ENCODE measurements around the gene WDR54.

The WDR54 gene

GRCh38 chr2:74391580-74392448 is 29.7 kb upstream of the WDR54 start:
- H3K36me3 ChIP-seq (replicated peaks): no peaks in the 10 kb centered on the region
- peak overlapping the region; percentile 99 for H3K27ac ChIP-seq
- TF ChIP-seq CTCF (IDR thresholded peaks at IDR 0.05; ENCODE audit: low read depth, low read length, missing control alignments): peak; percentile 99
- no peaks in the 10 kb centered on the region for H3K27me3 ChIP-seq (replicated peaks)
- in situ Hi-C loops (cut with HindIII; ENCODE audit: low pct_ligation_motif_present, low sequenced_read_pairs): no loop called here
- peak overlapping the region; percentile 85 for H3K4me3 ChIP-seq (ENCODE audit: low read depth, low read length)
- peak; percentile 74 for DNase-seq

- Histone ChIP-seq H3K36me3 (replicated peaks) (no peaks in the 10 kb centered on the region), H3K27me3 (replicated peaks) (no peaks in the 10 kb centered on the region), H3K4me3 (ENCODE audit: low read depth, low read length) (peak overlapping the region; percentile 85), H3K27ac (no peak overlapping the region)
- no peak for DNase-seq
- in situ Hi-C loops (cut with HindIII; ENCODE audit: low pct_ligation_motif_present, low sequenced_read_pairs): no loop called here
- no peak for TF ChIP-seq CTCF (IDR thresholded peaks at IDR 0.05; ENCODE audit: low read depth, low read length, missing control alignments)
Observed at GRCh38 chr2:74392449-74392743, 29.1 kb upstream of the WDR54 start.

- no peak for DNase-seq
- no peak for TF ChIP-seq CTCF (IDR thresholded peaks at IDR 0.05; ENCODE audit: low read depth, low read length, missing control alignments)
- in situ Hi-C loops (cut with HindIII; ENCODE audit: low pct_ligation_motif_present, low sequenced_read_pairs): no loop called here
Observed at GRCh38 chr2:74393525-74393924, 28.0 kb upstream of the WDR54 start.

GRCh38 chr2:74396149-74396548 is 25.4 kb upstream of the WDR54 start:
- Histone ChIP-seq H3K4me3 (ENCODE audit: low read depth, low read length) (no peak overlapping the region), H3K27ac (no peak overlapping the region), H3K27me3 (replicated peaks) (no peaks in the 10 kb centered on the region), H3K36me3 (replicated peaks) (no peaks in the 10 kb centered on the region)
- TF ChIP-seq CTCF (IDR thresholded peaks at IDR 0.05; ENCODE audit: low read depth, low read length, missing control alignments): no peak
- no peak for DNase-seq
- in situ Hi-C loops (cut with HindIII; ENCODE audit: low pct_ligation_motif_present, low sequenced_read_pairs): no loop called here

More at GRCh38 chr2:74393525-74393924, 28.0 kb upstream of the WDR54 start:
- H3K27me3 ChIP-seq (replicated peaks): no peaks in the 10 kb centered on the region
- no peak overlapping the region for H3K4me3 ChIP-seq (ENCODE audit: low read depth, low read length)
- no peaks in the 10 kb centered on the region for H3K36me3 ChIP-seq (replicated peaks)
- H3K27ac ChIP-seq: no peak overlapping the region

- Histone ChIP-seq H3K27me3 (replicated peaks) (no peaks in the 10 kb centered on the region), H3K36me3 (replicated peaks) (no peaks in the 10 kb centered on the region), H3K4me3 (ENCODE audit: low read depth, low read length) (no peak overlapping the region), H3K27ac (no peak overlapping the region)
- in situ Hi-C loops (cut with HindIII; ENCODE audit: low pct_ligation_motif_present, low sequenced_read_pairs): no loop called here
- TF ChIP-seq CTCF (IDR thresholded peaks at IDR 0.05; ENCODE audit: low read depth, low read length, missing control alignments): peak; percentile 67
- no peak for DNase-seq
Observed at GRCh38 chr2:74399785-74400184, 21.7 kb upstream of the WDR54 start.

GRCh38 chr2:74401891-74402290 is 19.6 kb upstream of the WDR54 start:
- in situ Hi-C loops (cut with HindIII; ENCODE audit: low pct_ligation_motif_present, low sequenced_read_pairs): no loop called here

More at GRCh38 chr2:74401891-74402290, 19.6 kb upstream of the WDR54 start:
- Histone ChIP-seq H3K4me3 (ENCODE audit: low read depth, low read length) (no peak overlapping the region), H3K27me3 (replicated peaks) (no peaks in the 10 kb centered on the region), H3K36me3 (replicated peaks) (no peaks in the 10 kb centered on the region), H3K27ac (no peak overlapping the region)
- no peak for DNase-seq
- TF ChIP-seq CTCF (IDR thresholded peaks at IDR 0.05; ENCODE audit: low read depth, low read length, missing control alignments): no peak
